ENCODE data around the gene H2BK1.

GRCh38 chr7:151210087-151210854 is at the start of gene H2BK1:
- TF ChIP-seq EZH2 (IDR thresholded peaks at IDR 0.05; ENCODE audit: insufficient read depth, poor library complexity, severe bottlenecking) = no peak
- no peak for TF ChIP-seq EZH2phosphoT487 (IDR thresholded peaks at IDR 0.05; ENCODE audit: insufficient read depth, low read depth)
